Effector CD4-positive, alpha-beta T cell (primary cell): ENCODE results near the gene CHMP3.
"Not testable (repeated sequence)": the region's sequence is repeated elsewhere in the genome, so short reads cannot be mapped to it uniquely, and the experiment has no call there.

Source experiments
- DNase-seq: peaks from one replicate; pipeline ENCODE4 v3.0.0-alpha.2; 2020

The CHMP3 gene

GRCh38 chr2:86549440-86549839 is 13.8 kb downstream of the CHMP3 start:
- DNase-seq: not testable (repeated sequence)

GRCh38 chr2:86548913-86549396 is 14.3 kb downstream of the CHMP3 start:
- not testable (repeated sequence) for DNase-seq

- not testable (repeated sequence) for DNase-seq
Measured at GRCh38 chr2:86548165-86548912, 14.9 kb downstream of the CHMP3 start.

GRCh38 chr2:86545296-86545924 is 17.8 kb downstream of the CHMP3 start:
- not testable (repeated sequence) for DNase-seq

GRCh38 chr2:86544278-86545099 is 18.8 kb downstream of the CHMP3 start:
- not testable (repeated sequence) for DNase-seq

- DNase-seq: no peak
Measured at GRCh38 chr2:86543793-86544192, 19.4 kb downstream of the CHMP3 start.

GRCh38 chr2:86543335-86543734 is 19.9 kb downstream of the CHMP3 start:
- DNase-seq: no peak

- DNase-seq: no peak
Measured at GRCh38 chr2:86542814-86543213, 20.4 kb downstream of the CHMP3 start.

GRCh38 chr2:86541334-86541733 is 21.9 kb downstream of the CHMP3 start:
- DNase-seq: no peak

GRCh38 chr2:86533589-86533988 is 29.7 kb downstream of the CHMP3 start:
- no peak for DNase-seq

GRCh38 chr2:86525421-86526340 is 37.6 kb downstream of the CHMP3 start:
- no peak for DNase-seq

GRCh38 chr2:86523491-86523890 is 39.8 kb downstream of the CHMP3 start:
- no peak for DNase-seq

- DNase-seq: no peak
Measured at GRCh38 chr2:86522711-86523110, 40.5 kb downstream of the CHMP3 start.

- no peak for DNase-seq
Measured at GRCh38 chr2:86521922-86522321, 41.3 kb downstream of the CHMP3 start.

GRCh38 chr2:86520153-86520552 is 43.1 kb downstream of the CHMP3 start:
- DNase-seq: no peak

GRCh38 chr2:86519349-86519748 is 43.9 kb downstream of the CHMP3 start:
- no peak for DNase-seq

GRCh38 chr2:86518481-86518880 is 44.8 kb downstream of the CHMP3 start:
- DNase-seq: peak; percentile 3

GRCh38 chr2:86513948-86514660 is 49.1 kb downstream of the CHMP3 start:
- DNase-seq: no peak

GRCh38 chr2:86512892-86513291 is 50.4 kb downstream of the CHMP3 start:
- no peak for DNase-seq

- DNase-seq: no peak
Measured at GRCh38 chr2:86512034-86512433, 51.2 kb downstream of the CHMP3 start.

GRCh38 chr2:86510436-86510933 is 52.8 kb downstream of the CHMP3 start:
- no peak for DNase-seq
